Measurements from ENCODE around the gene EFHD1.

GRCh38 chr2:232588680-232589585 lies 44.5 kb upstream of the EFHD1 start:
- TF ChIP-seq CTCF (IDR thresholded peaks at IDR 0.05): no peak
- TF ChIP-seq ZFX (IDR thresholded peaks at IDR 0.05; ENCODE audit: borderline replicate concordance): no peak
